ENCODE data around the gene BMP7.
"Not testable (repeated sequence)": the region's sequence is repeated elsewhere in the genome, so short reads cannot be mapped to it uniquely, and the experiment has no call there.

Gene BMP7

GRCh38 chr20:57288651-57289277 is 22.3 kb upstream of the BMP7 start:
- in situ Hi-C loops (cut with HindIII; ENCODE audit: low sequenced_read_pairs): no loop called here

GRCh38 chr20:57287901-57288300 is 21.5 kb upstream of the BMP7 start:
- in situ Hi-C loops (cut with HindIII; ENCODE audit: low sequenced_read_pairs): no loop called here

GRCh38 chr20:57287007-57287880 is 20.8 kb upstream of the BMP7 start:
- in situ Hi-C loops (cut with HindIII; ENCODE audit: low sequenced_read_pairs): no loop called here

- in situ Hi-C loops (cut with HindIII; ENCODE audit: low sequenced_read_pairs): no loop called here
Measured at GRCh38 chr20:57283860-57284259, 17.4 kb upstream of the BMP7 start.

- in situ Hi-C loops (cut with HindIII; ENCODE audit: low sequenced_read_pairs): no loop called here
Measured at GRCh38 chr20:57282670-57283361, 16.4 kb upstream of the BMP7 start.

- in situ Hi-C loops (cut with HindIII; ENCODE audit: low sequenced_read_pairs): no loop called here
Measured at GRCh38 chr20:57281900-57282299, 15.5 kb upstream of the BMP7 start.

GRCh38 chr20:57280221-57280620 is 13.8 kb upstream of the BMP7 start:
- in situ Hi-C loops (cut with HindIII; ENCODE audit: low sequenced_read_pairs): no loop called here

GRCh38 chr20:57279548-57279947 is 13.1 kb upstream of the BMP7 start:
- in situ Hi-C loops (cut with HindIII; ENCODE audit: low sequenced_read_pairs): not testable (repeated sequence)

- in situ Hi-C loops (cut with HindIII; ENCODE audit: low sequenced_read_pairs): no loop called here
Measured at GRCh38 chr20:57278457-57278856, 12.0 kb upstream of the BMP7 start.

- in situ Hi-C loops (cut with HindIII; ENCODE audit: low sequenced_read_pairs): no loop called here
Measured at GRCh38 chr20:57277398-57278105, 11.1 kb upstream of the BMP7 start.

- in situ Hi-C loops (cut with HindIII; ENCODE audit: low sequenced_read_pairs): no loop called here
Measured at GRCh38 chr20:57276221-57276620, 9.8 kb upstream of the BMP7 start.

- in situ Hi-C loops (cut with HindIII; ENCODE audit: low sequenced_read_pairs): no loop called here
Measured at GRCh38 chr20:57275813-57276212, 9.4 kb upstream of the BMP7 start.

GRCh38 chr20:57275334-57275733 is 8.9 kb upstream of the BMP7 start:
- in situ Hi-C loops (cut with HindIII; ENCODE audit: low sequenced_read_pairs): no loop called here

GRCh38 chr20:57274846-57275245 is 8.4 kb upstream of the BMP7 start:
- in situ Hi-C loops (cut with HindIII; ENCODE audit: low sequenced_read_pairs): no loop called here

- in situ Hi-C loops (cut with HindIII; ENCODE audit: low sequenced_read_pairs): no loop called here
Measured at GRCh38 chr20:57274299-57274698, 7.9 kb upstream of the BMP7 start.

GRCh38 chr20:57272883-57273535 is 6.6 kb upstream of the BMP7 start:
- in situ Hi-C loops (cut with HindIII; ENCODE audit: low sequenced_read_pairs): no loop called here

- in situ Hi-C loops (cut with HindIII; ENCODE audit: low sequenced_read_pairs): no loop called here
Measured at GRCh38 chr20:57270204-57270984, 4.0 kb upstream of the BMP7 start.

GRCh38 chr20:57269148-57269984 is 2.9 kb upstream of the BMP7 start:
- in situ Hi-C loops (cut with HindIII; ENCODE audit: low sequenced_read_pairs): no loop called here

Measured in endothelial cell of hepatic sinusoid (primary cell).